ENCODE data around the gene ZNF503.
"Not testable (repeated sequence)": the region's sequence is repeated elsewhere in the genome, so short reads cannot be mapped to it uniquely, and the experiment has no call there.

ZNF503 gene

DNA sequence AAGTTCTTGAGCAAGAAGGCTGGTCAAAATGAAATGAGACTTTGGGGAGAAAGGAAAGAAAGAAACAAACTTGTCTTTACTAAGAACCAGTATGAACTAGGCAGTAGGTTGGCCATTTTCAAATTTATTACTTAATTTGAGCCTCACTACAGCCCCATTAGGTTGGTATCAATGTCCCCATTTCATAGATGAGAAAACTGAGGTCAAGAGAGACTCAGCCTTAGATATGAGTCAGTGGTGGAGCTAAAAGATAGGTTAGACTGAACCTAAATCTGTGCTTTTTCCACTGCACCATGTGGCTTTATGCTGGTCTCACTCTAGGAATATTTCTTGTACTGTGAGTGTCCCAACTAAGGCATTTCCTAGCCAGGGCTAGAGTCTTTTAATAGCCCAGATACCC, 8.8 kb downstream of the ZNF503 start:
- no peak for DNase-seq

DNA sequence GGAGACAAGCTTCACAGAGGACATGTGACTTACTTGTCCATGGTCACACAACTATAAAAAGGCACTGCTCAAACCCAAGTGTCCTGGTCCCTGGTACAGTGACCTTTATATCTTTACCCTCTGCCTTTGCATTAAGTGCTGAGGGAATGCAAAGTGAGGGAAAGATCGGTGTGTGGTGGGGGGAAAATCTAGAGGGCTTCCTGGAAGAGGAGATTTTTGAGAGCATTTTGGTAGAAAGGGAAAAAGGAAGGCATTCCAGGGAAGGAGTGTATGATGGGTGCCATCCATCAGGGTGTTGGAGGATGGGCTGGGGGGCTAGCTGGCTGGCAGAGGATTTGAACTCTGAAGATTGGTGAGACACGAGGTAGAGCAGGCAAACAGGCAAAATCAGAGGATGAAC, 9.3 kb downstream of the ZNF503 start:
- no peak for DNase-seq

DNA sequence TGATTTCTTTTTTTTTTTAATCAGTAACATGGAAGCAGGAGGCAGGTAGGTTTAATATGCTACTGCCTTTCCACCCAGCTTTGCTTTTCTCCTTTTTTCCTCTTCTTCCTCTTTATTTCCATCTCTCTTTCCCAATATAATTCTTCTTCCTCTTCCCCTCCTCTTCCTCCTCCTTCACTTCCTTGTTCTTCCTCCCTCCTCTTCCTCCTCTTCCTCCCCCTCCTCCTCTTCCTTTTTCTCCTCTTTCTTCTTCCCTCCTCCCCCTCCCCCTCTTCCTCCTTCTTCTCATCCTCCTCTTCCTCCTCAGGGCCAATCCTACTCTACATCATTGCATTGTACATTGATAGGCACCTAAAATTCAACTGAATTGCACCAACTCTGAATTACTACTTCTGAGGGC, 11.4 kb downstream of the ZNF503 start:
- no peak for DNase-seq

DNA sequence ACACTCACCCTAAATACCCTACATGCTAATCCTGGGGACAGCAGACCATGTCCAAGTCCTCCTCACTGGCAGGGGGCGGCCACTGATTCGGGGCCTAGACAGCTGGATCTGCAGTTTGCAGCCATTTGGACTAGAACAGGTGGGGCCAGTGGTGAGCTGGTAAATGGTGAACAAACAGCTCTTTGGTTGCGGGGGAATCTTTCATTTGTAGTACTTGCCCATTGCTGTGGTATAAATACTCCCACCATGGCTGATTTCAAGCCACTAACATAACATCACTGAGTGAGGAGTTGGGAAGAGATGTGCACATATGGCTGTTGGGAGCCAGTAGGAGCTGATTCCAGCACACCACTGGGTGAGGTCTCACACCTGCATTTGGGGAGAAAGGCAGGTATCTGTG, 13.5 kb downstream of the ZNF503 start:
- DNase-seq, result no peak

DNA sequence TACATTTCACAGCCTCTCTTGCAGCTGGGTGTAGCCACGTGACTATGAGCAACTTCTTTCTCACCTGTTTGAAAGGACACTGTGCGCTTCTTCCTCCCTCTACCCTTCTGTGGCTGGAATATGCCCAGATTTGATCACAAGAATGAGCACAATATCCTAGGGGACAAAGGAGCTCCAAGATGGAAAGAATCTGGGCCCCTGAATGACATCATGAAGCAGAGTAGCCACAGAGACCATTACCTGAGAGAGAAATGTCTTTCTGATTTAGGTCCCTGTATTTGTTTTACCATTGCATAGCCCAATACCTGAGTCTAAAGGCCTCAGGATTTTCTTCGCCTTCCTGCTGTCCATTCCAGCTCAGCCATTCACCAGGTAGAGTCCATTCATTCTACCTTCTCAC, 15.4 kb downstream of the ZNF503 start:
- no peak for DNase-seq

DNA sequence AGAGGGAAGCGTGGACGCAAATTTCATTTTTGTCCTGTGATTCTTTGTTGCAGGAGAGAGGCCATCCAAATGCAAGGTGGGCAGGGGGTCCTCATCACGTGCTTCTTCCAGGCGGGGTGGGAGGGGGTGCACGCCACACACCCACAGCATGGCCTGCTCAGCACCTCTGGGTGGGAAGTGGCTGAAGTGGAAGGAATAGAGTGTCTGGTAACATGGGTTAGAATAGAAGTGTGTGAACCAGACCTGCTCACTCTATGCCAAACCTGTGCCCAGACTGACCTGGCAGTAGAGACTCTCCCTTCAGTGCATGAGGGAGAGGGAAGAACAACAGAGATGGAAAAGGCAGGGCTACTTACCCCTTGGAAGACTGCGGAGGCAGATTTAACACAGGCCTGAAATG, 21.7 kb downstream of the ZNF503 start:
- DNase-seq, result no peak

DNA sequence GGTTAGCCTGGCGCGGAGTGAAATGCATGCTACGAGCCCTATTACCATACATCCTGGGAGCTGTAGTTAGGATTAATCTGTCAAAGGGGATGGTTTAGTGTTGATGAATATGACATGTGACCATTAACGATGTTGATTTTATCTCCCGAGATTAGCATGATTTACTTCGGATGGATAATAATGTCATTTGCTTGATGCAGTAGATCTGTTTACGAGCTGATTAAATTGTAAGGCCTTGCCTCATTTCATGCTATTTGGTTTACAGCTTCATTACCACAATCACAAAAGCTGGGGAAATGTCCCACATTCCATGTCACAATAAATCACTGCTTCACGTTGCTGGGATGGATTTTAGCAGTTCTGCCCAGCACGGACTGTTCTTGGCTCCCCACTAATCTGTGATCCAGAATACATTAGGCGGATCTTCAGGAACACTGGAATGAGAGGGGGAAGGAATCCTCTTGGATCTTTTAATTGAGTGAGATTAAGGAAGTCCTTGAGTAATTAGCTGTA, 22.3 kb downstream of the ZNF503 start:
- DNase-seq, result no peak

DNA sequence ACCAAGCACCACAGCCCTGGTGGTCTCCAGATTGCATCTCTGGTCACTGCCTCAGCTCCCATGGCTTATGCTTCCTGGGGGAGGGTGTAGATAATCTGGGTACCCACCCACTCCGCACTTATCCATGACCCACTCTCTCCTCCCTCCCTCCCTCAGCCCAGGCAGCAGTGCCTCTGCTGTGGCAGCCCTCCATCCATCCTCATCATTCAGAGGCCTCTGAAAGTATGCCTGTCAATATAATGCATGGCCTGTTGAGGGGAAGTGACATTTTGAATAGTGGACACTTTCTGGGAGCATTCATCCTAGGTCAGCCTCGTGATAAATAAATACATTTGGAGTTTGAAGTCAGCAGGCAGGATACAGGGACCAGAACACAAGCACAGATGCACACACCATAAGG, 23.2 kb downstream of the ZNF503 start:
- DNase-seq, result no peak

DNA sequence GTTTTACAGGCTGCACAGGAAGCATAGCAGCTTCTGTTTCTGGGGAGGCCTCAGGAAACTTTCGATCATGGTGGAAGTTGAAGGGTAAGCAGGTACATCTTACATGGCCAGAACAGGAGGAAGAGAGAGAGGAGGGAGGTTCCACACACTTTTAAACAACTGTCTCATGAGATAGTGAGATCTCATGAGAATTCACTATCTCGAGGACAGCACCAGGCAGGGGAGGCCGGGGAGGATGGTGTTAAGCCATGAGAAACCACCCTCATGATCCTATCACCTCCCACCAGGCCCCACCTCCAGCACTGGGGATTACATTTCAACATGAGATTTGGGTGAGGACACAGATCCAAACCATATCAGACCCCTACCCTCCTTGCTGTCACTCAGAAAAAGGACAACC, 23.7 kb downstream of the ZNF503 start:
- DNase-seq, result no peak

DNA sequence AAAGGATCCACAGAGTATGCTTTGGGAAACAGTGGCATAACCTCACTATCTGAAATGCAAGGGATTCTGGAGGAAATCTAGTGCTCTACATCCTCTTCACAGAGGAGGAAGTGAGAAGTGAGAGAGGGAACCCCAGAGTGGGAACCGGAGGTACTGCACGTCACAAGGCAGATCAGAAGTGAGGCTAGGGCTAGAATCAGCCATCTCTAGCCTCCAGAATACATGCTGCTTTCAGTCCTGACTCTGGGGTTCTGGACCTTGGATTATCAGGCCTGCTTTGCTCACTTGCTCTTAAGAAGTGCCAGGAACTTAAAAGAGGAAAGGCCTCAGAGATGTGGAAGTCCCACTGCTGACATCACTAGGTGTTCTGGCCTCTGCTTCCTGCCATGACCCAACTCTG, 25.7 kb downstream of the ZNF503 start:
- DNase-seq, result no peak

DNA sequence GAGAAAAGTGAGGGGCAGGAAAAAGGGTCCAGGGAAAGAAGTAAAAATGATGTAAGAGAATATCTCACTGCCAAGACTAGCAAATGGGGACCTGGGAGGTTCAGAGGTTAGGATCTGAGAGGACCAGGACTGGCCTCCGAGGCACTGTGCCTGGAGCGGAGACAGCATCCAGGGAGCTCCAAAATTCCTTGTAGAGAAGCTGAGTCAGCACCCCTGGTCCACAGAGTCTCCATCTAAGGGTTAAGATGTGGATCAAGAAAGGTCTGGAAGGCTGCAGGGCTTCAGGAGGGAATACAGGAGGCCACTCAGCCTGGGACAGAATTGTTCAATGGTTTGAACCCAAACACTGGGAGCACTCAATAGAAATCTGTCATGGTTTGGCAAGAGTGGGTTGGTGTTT, 30.6 kb downstream of the ZNF503 start:
- DNase-seq, result no peak

DNA sequence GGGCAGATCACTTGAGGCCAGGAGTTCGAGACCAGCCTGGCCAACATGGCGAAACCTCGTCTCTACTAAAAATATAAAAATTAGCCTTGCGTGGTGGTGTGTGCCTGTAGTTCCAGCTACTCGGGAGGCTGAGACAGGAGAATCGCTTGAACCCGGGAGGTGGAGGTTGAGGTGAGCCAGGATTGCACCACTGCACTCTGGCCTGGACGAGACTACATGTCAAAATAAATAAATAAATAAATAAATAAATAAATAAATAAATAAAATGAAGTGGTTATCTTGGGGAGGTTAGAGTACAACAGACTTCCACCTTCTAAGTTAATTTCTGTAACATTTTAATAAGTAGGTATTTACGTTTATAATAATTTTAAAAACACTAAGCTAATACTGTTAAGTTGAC, 31.7 kb downstream of the ZNF503 start:
- DNase-seq, result not testable (repeated sequence)

DNA sequence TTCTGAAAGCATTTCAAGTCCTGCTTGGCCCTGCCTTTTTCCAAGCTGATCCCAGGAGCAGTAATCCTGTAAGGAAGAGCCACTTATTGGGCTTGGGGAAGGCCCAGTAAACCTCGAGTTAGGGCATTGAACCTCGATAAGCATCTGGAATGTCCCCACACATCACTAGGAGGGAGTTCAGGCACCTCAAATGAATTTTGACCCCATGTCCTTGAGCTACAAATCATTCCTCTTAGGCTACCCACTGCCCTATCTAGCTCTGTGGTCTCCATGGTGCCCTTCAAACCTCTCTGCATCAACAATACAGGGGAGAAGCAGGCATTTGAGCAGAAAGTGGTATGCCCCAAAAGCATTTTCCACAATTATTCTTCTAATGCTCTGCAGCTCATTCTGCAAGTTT, 33.7 kb downstream of the ZNF503 start:
- no peak for DNase-seq

DNA sequence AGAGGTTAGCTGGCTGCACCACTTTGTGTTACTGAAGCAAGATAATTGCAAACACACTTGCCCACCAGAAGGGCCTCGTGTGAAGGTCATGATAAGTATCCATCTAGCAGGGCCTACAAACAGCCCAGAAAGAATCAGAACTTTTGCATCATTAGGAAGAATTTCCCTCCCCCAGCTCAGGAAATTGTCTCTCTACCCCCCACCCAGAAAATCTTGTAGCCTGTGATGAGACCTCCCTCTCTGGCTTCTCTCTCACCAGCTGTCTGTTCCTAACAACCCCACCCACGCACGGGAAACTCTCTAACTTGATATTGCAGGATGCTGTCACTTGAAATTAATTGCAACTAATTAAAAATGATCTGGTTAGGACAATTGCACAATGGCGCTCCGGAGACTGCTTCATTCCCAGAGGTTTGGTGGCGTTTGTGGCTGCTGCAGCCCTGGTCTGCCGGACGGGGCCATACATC, 34.5 kb downstream of the ZNF503 start:
- no peak for DNase-seq

DNA sequence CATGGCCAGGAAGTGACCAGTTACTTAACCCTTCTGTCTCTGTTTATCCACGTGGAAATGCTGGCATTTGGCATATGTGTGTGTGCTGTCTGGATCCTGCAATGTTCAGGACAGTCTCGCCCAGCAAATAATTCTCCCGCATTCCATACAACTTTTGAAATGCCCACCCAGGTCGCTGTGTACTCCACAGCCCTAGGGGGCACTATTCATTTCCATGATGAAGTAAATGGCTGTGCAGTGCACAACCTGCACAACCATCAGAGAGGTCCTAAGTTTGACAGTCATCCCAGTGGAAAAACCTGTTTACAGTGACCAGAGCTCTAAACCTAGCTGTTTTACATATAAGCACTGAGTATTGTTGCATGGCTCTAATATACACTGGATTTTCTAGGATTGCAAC, 38.1 kb downstream of the ZNF503 start:
- DNase-seq, result no peak

DNA sequence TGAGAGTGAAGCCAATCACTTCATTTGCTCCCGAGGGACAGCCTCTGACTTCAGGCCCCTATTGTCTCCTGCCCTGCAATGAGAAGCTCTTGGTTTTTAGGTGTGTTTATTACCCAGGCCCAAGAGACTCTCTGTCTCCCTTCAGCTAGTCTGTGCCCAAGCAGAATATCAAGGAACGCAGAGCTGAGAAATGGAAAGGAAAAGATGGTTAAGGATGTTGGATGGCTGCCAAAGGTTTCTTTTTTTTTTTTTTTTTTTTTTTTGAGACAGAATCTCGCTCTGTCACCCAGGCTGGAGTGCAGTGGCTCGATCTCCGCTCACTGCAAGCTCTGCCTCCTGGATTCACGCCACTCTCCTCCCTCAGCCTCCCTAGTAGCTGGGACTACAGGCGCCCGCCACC, 41.7 kb downstream of the ZNF503 start:
- not testable (repeated sequence) for DNase-seq

DNA sequence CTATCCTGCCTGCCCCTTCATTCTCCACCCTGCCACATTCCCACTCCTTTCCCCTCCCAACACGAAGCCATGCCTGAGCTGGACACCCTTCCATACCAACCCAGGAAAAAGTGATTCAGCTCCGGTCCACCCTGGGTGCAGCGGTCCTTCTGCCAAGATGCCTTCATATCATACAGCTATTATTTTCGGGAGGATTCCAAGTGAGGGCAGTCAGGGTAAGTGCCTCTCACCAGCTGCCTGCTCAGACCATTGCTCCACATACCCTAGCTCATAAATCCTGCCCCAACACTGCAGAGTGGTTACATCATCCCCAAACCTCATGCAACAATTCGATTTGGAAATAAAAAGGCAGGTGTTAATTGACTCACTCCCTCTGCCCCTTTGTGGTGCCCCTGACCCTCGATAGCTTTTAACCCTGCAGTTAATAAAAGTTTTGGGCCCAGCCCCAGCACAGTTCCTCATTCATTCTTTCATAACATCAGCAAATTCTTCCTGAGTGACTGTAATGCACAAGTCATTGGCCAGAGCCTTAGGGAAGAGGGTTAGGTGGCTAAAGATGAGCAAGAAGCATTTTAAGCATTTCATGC, 42.6 kb downstream of the ZNF503 start:
- DNase-seq, result no peak

DNA sequence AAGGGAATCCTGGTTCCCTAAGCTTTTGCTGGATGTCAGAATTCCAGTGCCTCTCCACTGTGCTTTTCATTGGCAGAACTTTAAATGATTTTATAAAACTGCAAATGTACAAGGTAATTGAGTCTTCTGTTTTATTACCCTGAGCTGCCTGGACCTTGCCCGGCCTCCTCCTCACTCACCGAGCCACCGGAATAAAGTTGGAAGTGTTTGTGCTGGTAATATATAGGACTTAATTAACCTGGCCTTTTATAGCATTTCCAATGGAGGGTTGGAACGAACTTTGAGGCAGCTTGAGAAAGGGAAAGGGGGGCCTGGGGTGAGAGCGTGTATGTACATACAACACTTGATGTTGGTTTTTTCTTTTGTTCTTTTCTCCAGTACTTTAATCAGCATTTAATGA, 43.4 kb downstream of the ZNF503 start:
- no peak for DNase-seq

DNA sequence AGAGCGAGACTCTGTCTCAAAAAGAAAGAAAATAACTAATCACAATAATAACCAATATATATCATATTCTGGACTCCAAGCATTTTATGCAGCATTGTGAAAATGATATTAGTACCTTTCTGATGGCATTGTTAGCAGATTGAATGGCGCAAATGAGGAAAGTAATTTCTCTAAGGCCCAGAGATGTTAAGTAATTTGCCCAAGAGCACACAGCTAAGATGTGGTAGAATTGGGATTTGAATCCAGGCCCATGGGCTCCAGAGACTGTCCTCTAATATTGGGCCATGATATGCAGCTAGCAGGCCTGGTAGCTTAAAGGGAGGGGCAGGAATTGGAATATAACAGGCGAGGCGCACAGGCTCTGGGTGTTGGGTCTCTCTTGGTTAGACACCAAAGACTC, 44.1 kb downstream of the ZNF503 start:
- DNase-seq, result no peak

DNA sequence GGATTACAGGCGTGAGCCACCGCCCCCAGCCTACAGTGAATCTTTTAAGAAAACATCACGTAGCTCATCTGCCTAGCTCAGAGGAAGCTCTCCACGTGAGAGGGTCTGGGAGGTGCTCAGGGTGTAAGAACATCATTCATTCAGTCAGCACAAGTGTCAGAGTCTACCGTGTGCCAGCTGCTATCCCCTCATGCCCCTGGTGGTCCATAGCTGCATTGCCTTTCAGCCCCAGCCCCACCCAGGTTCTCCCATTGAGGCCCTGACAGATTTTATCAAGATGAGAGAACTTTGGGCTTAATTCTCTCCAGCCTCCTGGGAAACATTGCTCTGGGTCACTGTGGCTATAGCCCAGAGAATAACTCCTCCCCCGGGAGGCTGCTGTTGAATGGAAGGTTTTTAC, 45.1 kb downstream of the ZNF503 start:
- DNase-seq, result no peak

DNA sequence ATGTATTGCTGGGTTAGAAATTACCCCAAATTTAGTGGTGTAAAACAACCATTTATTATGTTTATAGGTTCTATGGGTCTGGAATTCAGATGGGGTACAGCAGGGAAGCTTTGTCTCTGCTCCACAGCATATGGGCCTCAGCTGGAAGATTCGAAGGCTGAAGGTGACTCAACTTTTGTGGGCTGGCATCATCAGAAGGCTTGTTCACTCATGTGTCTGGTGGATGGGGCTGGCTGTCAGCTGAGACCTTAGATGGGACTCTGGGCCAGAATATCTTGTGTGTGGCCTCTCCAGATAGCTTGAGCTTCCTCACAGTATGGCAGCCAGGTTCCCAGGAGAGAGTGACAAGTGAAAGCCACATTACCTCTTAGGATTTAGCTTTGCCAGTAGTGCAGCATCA, 45.9 kb downstream of the ZNF503 start:
- DNase-seq, result no peak

DNA sequence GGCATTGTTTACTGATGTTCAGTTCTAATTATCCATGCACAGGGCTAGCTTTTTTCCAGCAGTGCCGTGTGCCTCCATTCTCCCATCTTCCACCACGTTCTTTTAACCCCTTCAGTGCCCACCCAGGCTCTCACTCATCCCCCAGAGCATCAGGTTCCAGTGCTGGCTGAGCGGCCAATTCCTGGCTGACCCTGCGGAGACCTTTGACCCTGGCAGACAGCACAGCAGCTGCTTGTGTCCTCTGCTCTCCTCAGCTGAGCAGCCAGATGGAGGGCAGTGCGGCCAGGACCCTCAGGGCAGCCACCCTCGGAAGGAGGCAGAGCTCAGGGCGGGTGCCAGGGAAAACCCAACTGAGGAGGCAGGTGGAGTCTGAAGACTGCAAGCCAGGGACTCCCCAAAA, 48.4 kb downstream of the ZNF503 start:
- DNase-seq, result no peak

DNA sequence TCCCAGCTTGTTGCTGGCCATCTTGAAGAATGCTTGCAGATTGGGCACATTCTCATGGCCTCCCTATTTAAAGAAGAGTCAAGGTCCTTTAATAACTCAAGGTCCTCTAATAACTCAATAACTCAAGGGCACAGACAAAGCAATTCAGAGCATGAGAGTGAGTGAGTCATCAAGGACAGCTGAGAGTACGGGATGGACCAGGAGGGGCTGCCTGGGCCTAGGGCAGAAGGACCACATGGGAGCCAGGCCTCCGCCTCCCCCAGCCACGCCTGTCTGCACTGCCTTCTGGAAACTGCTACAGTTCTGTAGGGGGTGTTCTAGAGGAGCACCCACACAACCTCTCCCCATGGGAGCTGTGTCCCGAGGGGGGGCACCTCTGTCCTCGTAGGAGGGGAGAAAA, 48.9 kb downstream of the ZNF503 start:
- no peak for DNase-seq

DNA sequence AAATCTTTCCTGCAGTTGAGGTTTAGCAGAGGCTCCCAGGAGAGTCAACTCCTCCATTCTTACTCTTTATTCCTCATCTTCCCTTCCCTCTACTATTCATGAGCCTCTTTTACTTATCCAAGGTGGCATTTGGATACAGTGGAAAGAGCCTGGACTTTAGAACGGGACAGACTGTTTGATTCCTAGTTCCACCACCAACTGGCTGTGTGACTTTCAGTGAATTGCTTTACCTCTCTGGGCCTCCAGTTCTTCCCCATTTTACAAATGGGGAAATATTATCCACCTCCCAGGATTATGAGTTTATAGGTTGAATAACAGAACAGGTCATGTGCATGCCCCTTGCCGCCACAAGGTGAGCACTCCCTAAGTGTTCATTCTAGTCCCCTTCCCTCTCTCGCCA, 49.9 kb downstream of the ZNF503 start:
- no peak for DNase-seq

DNA sequence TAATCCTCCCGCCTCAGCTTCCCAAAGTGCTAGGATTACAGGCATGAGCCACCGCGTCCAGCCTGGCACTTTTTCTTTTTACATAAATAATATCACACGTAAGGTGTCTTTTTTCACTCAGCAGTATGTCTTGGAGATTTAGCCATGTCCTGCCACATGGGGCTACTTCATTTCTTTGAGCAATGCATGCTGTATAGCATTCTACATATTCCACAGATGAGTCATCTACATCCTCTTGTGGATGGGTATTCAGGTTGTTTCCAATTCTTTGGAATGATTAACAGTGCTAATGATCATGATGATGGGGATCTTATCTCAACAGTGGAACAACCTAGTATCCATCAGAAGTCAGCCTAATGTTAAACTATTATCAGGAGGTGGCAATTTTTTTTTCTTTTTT, 50.8 kb downstream of the ZNF503 start:
- DNase-seq, result no peak

Measured in activated CD8-positive, alpha-beta memory T cell treated with anti-CD3 and anti-CD28 coated beads, Interleukin-2, amount 50 U/mL, for 4 hours (primary cell).